NCI-H2029 (cell line): ENCODE results near the gene CLK4.

Experiments used
- DNase-seq: peaks from one replicate; lab custom pipeline; 2025; lab: John Stamatoyannopoulos, UW

The CLK4 gene

GRCh38 chr5:178637356-178638074 is 10.7 kb upstream of the CLK4 start:
- DNase-seq = no peak

- no peak for DNase-seq
Measured at GRCh38 chr5:178632285-178632684, 5.4 kb upstream of the CLK4 start.

- no peak for DNase-seq
Measured at GRCh38 chr5:178630951-178631350, 4.1 kb upstream of the CLK4 start.

- no peak for DNase-seq
Measured at GRCh38 chr5:178630475-178630930, 3.7 kb upstream of the CLK4 start.

- no peak for DNase-seq
Measured at GRCh38 chr5:178627259-178627598, 379 bp upstream of the CLK4 start.

- no peak for DNase-seq
Measured at GRCh38 chr5:178625679-178626483, 969 bp downstream of the CLK4 start.

- no peak for DNase-seq
Measured at GRCh38 chr5:178624631-178625546, 2.0 kb downstream of the CLK4 start.

GRCh38 chr5:178622679-178623247 is 4.1 kb downstream of the CLK4 start:
- no peak for DNase-seq

- DNase-seq = no peak
Measured at GRCh38 chr5:178619390-178619789, 7.5 kb downstream of the CLK4 start.

GRCh38 chr5:178612299-178612698 is 14.6 kb downstream of the CLK4 start:
- no peak for DNase-seq

GRCh38 chr5:178606269-178606668 is 20.6 kb downstream of the CLK4 start:
- DNase-seq = no peak

- no peak for DNase-seq
Measured at GRCh38 chr5:178605788-178606187, 21.1 kb downstream of the CLK4 start.

GRCh38 chr5:178602752-178603151 is 24.1 kb downstream of the CLK4 start:
- no peak for DNase-seq

GRCh38 chr5:178595750-178596149 is 31.1 kb downstream of the CLK4 start:
- DNase-seq = no peak

GRCh38 chr5:178595150-178595549 is 31.7 kb downstream of the CLK4 start:
- DNase-seq = no peak

GRCh38 chr5:178590924-178591423 is 35.9 kb downstream of the CLK4 start:
- DNase-seq = no peak

GRCh38 chr5:178590141-178590923 is 36.5 kb downstream of the CLK4 start, which contains the start of gene COL23A1:
COL23A1 (minus strand) TSS chr5:178590393.
- DNase-seq = no peak

GRCh38 chr5:178589180-178590140 is 37.4 kb downstream of the CLK4 start:
- no peak for DNase-seq

GRCh38 chr5:178588769-178589168 is 38.1 kb downstream of the CLK4 start:
- no peak for DNase-seq
